ENCODE results near the gene TACR2. TPM values are rescaled to one million over a fixed set of nuclear protein-coding genes. Genes with fewer than 3 reads are reported as not detected.

TACR2 gene
- total and polyA plus RNA-seq, 2 donors (not counting 1 experiment from before 2014, with no cell fraction given): 0.15 to 0.17 TPM

DNA sequence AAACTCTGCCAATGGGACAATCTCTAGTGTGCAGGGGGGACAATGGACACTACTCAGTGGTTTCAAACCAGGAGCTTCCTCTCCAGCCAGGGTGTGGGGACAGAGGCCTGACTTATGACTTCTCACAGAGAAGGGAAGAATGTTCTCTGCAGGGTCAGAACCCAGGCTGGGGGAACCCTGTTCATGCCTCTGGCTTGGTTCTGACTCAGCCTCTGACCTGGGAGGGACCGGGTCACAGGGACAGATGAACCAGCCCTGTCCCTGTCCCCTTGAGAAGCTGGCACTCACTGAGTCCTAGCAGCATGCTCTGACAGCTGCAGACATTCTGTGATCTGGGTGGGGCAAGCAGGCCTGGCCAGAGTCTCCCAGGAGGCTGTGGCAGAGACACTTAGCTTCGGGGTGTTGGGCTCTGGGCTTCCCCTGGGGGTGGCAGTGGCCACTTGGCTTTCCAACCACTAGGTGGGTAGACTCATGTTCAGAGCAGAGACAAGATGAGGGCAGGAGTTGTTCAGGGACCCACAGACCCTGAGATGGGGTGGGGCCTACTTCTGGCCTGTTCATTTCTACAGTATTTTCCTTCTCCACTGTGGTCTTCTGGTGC, 48.2 kb upstream of the TACR2 start:
- no peaks in the 10 kb centered on the region for H4K20me1 ChIP-seq (ENCODE audit: control insufficient read depth, extremely low read depth, insufficient read depth, low read length)
- TF ChIP-seq, protein P1, sequence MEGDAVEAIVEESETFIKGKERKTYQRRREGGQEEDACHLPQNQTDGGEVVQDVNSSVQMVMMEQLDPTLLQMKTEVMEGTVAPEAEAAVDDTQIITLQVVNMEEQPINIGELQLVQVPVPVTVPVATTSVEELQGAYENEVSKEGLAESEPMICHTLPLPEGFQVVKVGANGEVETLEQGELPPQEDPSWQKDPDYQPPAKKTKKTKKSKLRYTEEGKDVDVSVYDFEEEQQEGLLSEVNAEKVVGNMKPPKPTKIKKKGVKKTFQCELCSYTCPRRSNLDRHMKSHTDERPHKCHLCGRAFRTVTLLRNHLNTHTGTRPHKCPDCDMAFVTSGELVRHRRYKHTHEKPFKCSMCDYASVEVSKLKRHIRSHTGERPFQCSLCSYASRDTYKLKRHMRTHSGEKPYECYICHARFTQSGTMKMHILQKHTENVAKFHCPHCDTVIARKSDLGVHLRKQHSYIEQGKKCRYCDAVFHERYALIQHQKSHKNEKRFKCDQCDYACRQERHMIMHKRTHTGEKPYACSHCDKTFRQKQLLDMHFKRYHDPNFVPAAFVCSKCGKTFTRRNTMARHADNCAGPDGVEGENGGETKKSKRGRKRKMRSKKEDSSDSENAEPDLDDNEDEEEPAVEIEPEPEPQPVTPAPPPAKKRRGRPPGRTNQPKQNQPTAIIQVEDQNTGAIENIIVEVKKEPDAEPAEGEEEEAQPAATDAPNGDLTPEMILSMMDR (conservative IDR thresholded peaks at IDR 0.05 in 1 of 2, IDR thresholded peaks at IDR 0.05 in 1 of 2; ENCODE audit: low read depth in 1 of 2, low read length in 2 of 2): no peak
- TF ChIP-seq EZH2 (IDR thresholded peaks at IDR 0.05; ENCODE audit: low read length, missing control alignments): no peak
- H3K36me3 ChIP-seq (ENCODE audit: control insufficient read depth, insufficient read depth, low read length): no peaks in the 10 kb centered on the region
- no peak overlapping the region for H3K9ac ChIP-seq (ENCODE audit: insufficient read depth, low read length)
- H2AFZ ChIP-seq (ENCODE audit: low read length): no peak overlapping the region
- no peak overlapping the region for H3K4me2 ChIP-seq (ENCODE audit: extremely low read depth, insufficient read depth, low read length)
- DNase-seq (ENCODE audit: low read depth in 2 of 2): no peak
- H3K4me3 ChIP-seq (replicated peaks in 1 of 4; ENCODE audit: control extremely low read depth in 1 of 4, insufficient read depth in 1 of 4, low read depth in 3 of 4, low read length in 4 of 4): no peak overlapping the region
- H3K9me3 ChIP-seq (ENCODE audit: control insufficient read depth, insufficient read depth, low read depth, low read length): no peaks in the 10 kb centered on the region
- H3K4me1 ChIP-seq (ENCODE audit: control insufficient read depth, extremely low read depth, insufficient read depth, low read length): no peaks in the 10 kb centered on the region
- H3K27me3 ChIP-seq (ENCODE audit: control insufficient read depth, insufficient read depth, low read length): no peaks in the 10 kb centered on the region
- H3K27ac ChIP-seq (ENCODE audit: insufficient read depth, low read length): no peak overlapping the region
- no peaks in the 10 kb centered on the region for H3K79me2 ChIP-seq (ENCODE audit: control insufficient read depth, insufficient read depth, low read length)

DNA sequence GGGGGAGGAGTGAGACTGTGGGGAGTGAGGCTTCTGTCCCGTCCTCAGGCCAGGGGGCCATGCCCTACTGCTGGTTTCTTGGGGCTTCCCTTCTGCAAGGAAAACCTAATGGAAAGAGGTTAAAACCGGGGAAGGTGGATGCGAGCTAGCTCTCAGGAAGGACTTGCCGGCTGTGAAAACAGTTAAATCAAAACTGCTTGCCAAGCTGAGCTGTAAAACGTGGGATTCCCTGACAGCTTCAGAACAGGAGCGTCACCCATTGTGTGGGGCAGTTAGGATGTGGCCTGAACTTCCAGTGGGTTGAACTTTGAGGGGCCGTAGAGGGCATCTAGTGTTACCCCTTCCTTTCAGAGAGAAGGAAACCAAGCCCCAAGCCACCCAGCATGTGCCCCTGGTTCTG, 47.7 kb upstream of the TACR2 start:
- H3K4me3 ChIP-seq (replicated peaks in 1 of 4; ENCODE audit: control extremely low read depth in 1 of 4, insufficient read depth in 1 of 4, low read depth in 3 of 4, low read length in 4 of 4): no peak overlapping the region
- no peaks in the 10 kb centered on the region for H4K20me1 ChIP-seq (ENCODE audit: control insufficient read depth, extremely low read depth, insufficient read depth, low read length)
- H3K9me3 ChIP-seq (ENCODE audit: control insufficient read depth, insufficient read depth, low read depth, low read length): no peaks in the 10 kb centered on the region
- no peaks in the 10 kb centered on the region for H3K4me1 ChIP-seq (ENCODE audit: control insufficient read depth, extremely low read depth, insufficient read depth, low read length)
- no peaks in the 10 kb centered on the region for H3K27me3 ChIP-seq (ENCODE audit: control insufficient read depth, insufficient read depth, low read length)
- no peaks in the 10 kb centered on the region for H3K79me2 ChIP-seq (ENCODE audit: control insufficient read depth, insufficient read depth, low read length)
- no peaks in the 10 kb centered on the region for H3K36me3 ChIP-seq (ENCODE audit: control insufficient read depth, insufficient read depth, low read length)
- H3K27ac ChIP-seq (ENCODE audit: insufficient read depth, low read length): no peak overlapping the region
- TF ChIP-seq EZH2 (IDR thresholded peaks at IDR 0.05; ENCODE audit: low read length, missing control alignments): no peak
- TF ChIP-seq, protein P1 (conservative IDR thresholded peaks at IDR 0.05 in 1 of 2, IDR thresholded peaks at IDR 0.05 in 1 of 2; ENCODE audit: low read depth in 1 of 2, low read length in 2 of 2): no peak
- H3K9ac ChIP-seq (ENCODE audit: insufficient read depth, low read length): no peak overlapping the region
- no peak overlapping the region for H2AFZ ChIP-seq (ENCODE audit: low read length)
- no peak for DNase-seq (ENCODE audit: low read depth in 2 of 2)
- no peak overlapping the region for H3K4me2 ChIP-seq (ENCODE audit: extremely low read depth, insufficient read depth, low read length)

DNA sequence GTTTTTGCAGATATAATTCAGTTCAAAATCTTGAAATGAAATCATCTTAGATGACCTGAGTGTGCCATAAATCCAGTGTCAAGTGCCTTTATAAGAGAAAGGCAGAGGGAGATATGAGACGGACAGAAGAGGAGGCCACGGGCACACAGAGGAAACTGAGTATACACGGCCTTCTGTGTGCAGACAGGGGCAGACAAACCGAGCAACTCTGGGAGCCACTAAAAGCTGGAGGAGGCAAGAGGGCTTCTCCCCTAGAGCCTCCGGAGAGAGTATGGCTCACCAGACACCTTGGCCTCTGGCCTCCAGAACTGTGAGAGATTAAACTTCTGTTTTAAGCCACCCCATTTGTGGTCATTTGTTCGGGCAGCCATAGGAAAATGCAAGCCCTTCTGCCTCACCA, 47.2 kb upstream of the TACR2 start:
- H3K27me3 ChIP-seq (ENCODE audit: control insufficient read depth, insufficient read depth, low read length): no peaks in the 10 kb centered on the region
- H2AFZ ChIP-seq (ENCODE audit: low read length): no peak overlapping the region
- TF ChIP-seq EZH2 (IDR thresholded peaks at IDR 0.05; ENCODE audit: low read length, missing control alignments): no peak
- TF ChIP-seq, protein P1 (conservative IDR thresholded peaks at IDR 0.05 in 1 of 2, IDR thresholded peaks at IDR 0.05 in 1 of 2; ENCODE audit: low read depth in 1 of 2, low read length in 2 of 2): no peak
- no peak overlapping the region for H3K4me2 ChIP-seq (ENCODE audit: extremely low read depth, insufficient read depth, low read length)
- H3K36me3 ChIP-seq (ENCODE audit: control insufficient read depth, insufficient read depth, low read length): no peaks in the 10 kb centered on the region
- H3K4me3 ChIP-seq (replicated peaks in 1 of 4; ENCODE audit: control extremely low read depth in 1 of 4, insufficient read depth in 1 of 4, low read depth in 3 of 4, low read length in 4 of 4): no peak overlapping the region
- no peaks in the 10 kb centered on the region for H4K20me1 ChIP-seq (ENCODE audit: control insufficient read depth, extremely low read depth, insufficient read depth, low read length)
- H3K9me3 ChIP-seq (ENCODE audit: control insufficient read depth, insufficient read depth, low read depth, low read length): no peaks in the 10 kb centered on the region
- no peak overlapping the region for H3K27ac ChIP-seq (ENCODE audit: insufficient read depth, low read length)
- H3K9ac ChIP-seq (ENCODE audit: insufficient read depth, low read length): no peak overlapping the region
- H3K79me2 ChIP-seq (ENCODE audit: control insufficient read depth, insufficient read depth, low read length): no peaks in the 10 kb centered on the region
- no peak for DNase-seq (ENCODE audit: low read depth in 2 of 2)
- H3K4me1 ChIP-seq (ENCODE audit: control insufficient read depth, extremely low read depth, insufficient read depth, low read length): no peaks in the 10 kb centered on the region
